Measurements from ENCODE around the gene STK36.

Gene STK36

GRCh38 chr2:218719457-218719856 lies 47.6 kb downstream of the STK36 start:
- no peak for DNase-seq

DNA sequence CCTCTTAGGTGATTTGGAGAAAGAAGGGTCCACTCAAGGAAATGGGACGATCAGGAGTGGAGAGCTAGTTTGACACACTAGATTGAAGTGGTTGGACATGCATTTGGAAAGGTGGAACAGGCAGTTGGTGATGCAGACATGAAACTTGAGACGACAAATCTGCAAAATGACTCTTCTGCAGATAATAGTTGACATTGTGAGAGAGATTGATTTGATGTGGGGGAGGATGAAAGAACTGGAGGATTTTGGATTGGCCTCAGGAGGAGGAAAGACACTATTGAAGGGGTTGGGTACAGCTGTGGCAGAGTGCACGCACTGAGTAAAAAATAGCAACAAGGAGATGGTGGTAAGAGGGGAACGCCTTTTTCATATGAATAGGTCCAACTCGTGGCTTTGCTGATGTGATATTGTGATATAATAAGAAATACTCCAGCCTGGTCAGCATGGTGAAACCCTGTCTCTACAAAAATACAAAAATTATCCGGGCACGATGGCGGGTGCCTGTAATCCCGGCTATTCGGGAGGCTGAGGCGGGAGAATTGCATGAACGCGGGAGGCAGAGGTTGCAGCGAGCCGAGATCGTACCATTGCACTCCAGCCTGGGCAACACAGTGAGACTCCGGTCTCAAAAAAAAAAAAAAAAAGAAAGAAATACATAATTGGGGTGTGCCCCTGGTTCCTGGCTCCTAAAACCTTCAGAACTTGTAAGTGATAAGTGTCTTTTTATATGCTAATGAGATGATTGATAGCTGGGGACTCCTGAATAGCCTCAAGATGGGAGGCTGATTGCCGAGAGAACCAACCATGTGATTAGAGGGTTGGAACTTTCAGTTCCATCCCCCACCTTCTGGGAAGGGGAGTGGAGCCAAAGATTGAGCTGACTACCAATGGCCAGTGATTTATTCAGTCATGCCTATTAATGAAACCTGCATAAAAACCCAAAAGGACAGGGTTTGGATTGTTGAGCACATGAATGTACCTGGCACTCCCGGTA lies 48.5 kb downstream of the STK36 start:
- DNase-seq = no peak

DNA sequence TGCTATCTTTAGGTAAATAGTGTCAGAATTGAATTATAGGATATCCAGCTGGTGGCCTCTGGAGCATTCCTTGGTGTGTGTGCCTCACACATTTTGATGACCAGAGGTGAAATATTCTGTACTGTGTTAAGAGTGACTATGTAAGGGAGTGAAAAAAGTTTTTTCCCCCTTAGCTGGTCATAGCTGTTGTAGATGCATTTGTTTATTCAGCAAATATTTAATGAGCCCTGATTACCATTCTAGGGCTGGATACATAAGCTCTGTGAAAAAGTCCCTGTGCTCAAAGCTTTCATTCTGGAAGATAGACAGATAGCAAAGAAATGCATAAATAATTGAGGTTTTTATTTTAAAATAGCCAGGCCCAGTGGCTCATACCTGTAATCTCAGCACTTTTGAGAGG lies 49.6 kb downstream of the STK36 start:
- no peak for DNase-seq

DNA sequence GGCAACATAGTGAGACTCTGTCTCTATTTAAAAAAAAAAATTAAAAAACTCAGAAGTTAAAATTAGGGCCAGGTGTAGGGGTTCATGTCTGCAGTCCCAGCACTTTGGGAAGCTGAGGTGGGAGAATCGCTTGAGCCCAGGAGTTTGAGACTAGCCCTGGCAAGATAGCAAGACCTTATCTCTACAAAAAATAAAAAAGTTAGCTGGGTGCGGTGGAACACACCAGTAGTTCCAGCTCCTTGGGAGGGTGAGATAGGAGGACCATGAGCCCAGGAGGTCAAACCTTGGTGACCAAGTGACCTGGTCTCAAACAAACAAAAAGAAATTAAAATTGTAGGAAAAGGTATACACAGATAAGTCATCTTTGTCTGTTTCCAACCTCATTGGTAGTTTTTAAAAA lies 50.0 kb downstream of the STK36 start:
- no peak for DNase-seq

DNA sequence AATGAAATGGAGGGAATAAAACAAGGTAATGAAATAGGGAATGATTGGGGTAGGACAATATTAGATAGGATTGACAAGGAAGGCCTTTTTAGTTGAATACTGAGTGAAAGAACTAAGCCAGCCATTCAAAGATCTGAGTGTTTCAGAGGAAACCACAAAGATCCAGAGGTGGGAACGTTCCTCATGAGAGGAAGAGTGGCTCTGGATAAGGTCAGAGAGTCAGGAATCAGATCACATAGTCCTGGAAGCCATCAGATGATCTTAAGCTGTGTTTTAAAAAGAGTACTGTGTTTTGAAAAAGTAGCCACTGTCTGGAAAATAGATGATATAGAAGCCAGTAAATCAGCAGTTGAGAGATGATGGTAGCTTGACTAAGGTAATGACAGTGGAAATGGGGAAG lies 50.5 kb downstream of the STK36 start:
- no peak for DNase-seq

DNA sequence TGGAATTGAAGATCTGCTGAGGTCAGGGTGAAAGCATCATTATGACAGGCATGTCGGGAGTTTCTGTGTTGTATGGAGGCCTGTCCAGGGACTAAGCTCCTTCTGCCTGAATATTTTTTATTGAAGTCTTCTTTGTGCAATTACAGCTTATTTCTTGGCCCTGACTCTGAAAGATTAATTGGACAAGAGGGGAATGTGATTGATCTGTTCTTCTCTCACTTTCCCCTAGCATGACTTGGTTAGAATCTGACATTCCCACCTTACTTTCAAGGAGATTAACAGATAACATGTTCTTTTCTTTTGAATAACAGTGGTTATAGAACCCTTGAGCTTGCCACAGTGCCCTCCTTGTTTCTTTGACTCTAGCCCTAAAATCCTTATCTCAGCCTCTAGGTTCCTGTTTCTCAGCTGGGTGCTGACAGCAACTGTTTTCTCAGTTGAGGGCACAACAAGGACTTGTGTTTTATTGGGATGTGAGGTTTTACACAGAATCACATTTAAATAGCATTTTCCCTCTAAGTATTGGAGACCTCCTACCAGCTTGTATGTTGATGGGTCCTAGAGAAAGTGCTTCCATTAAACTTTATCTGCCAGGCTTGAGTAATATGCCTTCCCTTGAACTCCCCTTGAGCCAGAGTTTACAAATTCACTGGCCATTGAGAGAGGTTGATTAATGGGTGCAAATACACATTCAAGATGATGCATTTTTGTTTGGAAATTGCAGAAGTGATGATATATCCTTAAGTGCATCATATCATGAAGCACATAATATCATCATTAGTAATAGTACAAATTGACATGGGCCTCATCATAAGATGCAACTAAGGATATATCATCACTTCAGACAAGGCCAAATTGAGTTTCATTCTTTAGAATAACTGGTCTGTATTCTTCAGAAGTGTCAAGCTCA lies 51.2 kb downstream of the STK36 start:
- peak in 1 of 14 donors; percentile 19 for DNase-seq

DNA sequence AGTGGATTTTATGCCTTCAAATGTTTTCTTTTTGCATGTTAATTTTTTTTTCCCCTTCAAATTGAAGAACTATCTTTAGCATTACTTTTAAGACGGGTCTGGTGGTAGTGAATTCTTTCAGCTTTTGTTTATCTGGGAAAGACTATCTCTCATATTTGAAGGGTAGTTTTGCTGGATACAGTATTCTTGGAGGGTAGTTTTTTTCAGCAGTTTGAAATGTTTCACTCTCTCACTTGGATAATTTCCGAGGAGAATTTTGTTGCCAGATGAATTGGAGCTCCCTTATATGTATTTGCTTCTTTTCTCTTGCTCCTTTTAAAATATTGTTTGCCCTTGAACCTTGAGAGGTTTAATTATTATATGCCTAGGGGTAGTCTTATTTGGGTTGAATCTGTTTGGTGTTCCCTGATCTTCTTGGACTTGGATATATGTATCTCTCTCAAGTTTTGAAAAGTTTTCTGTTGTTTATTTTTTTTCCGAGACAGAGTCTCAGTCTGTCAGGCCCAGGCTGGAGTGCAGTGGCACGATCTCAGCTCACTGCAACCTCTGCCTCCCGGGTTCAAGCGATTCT lies 54.2 kb downstream of the STK36 start:
- no peak for DNase-seq

DNA sequence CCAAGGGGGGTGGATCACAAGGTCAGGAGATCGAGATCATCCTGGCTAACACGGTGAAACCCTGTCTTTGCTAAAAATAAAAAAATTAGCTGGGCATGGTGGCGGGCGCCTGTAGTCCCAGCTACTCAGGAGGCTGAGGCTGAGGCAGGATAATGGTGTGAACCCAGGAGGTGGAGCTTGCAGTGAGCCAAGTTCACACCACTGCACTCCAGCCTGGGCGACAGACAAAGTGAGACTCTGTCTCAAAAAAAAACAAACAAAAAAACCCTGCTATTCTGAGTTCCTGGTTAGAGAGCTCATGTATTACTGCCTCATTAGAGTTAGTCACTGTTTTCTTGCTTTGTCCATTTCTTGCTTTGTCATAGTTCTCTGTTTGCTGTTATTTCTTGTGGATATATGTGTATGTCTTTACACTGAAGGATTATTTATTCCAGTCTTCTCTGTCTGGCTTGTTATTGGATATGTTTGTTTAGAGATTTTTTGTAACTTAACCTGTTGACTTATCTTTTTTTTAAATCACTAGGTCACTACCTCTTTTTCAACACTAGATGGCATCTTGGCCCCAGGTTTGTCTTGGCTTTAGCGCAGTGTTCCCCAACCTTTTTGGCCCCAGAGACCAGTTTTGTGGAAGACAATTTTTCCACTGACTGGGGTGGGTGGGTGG lies 55.7 kb downstream of the STK36 start:
- DNase-seq = no peak

DNA sequence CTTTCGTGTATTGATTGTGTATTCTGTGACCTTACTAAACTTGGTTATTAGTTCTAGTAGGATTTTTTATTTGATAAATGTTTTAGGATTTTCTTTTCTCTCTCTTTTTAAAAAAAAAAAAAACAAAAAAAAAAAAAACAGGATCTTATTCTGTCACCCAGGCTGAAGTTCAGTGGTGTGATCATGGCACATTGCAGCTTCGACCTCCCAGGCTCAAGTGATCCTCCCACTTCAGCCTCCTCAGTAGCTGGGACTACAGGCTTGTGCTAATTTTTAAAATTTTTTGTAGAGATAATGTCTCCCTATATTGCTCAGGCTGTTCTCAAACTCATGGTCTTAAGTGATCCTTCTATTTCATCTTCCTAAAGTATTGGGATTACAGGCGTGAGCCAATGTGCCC lies 57.8 kb downstream of the STK36 start:
- DNase-seq = no peak

DNA sequence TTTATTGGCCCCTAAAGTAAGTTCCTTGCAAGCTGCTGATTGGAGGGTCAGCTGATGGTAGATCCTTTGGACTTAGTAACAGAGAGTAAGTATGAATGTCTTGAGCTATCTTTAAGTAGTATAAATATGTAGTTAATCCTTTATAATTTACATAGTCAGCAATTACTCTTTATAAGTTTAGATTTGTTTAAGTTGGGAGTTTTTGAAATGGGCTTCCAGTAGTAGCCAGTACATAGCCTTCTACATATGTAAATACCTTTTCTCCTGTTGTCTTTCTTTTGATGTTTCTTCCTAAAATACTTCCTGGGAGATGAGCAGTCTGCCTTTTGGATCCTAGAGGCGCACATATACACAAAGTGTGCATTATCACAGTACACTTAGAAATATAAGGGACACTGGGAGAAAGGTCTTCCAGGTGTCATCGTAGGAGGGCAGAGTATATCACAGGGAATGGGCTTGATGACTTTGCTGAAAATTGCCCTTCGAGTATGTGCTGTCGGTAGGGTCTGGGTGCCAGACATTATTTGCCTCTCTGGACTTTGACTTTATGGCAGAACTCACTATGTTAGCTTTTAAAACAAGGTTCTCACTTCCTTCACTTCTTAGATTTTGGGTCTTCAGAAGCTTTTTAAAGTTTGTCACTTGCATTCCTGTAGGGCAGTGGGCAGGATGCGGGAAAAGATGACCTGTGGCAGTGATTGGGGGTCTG lies 60.3 kb downstream of the STK36 start:
- peak in 1 of 14 donors; percentile 4 for DNase-seq

DNA sequence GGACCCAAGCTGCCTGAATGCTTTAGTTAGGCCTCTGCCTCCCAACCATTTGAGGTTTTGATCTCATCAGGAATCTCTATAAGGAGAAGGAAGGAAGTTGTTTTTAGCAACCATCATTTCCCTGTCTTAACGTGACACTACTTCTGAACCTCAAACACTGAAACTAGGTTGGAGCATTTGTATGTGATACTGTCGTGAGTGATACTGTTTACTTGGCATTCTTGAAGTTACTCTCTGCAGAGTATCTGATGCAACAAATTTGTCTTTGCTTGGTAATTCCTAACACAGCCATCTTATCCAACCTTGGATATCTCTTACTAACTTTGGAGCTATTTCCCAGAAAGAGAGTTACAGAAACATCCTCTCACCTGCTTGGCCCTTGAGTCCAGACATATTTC lies 60.9 kb downstream of the STK36 start:
- no peak for DNase-seq

DNA sequence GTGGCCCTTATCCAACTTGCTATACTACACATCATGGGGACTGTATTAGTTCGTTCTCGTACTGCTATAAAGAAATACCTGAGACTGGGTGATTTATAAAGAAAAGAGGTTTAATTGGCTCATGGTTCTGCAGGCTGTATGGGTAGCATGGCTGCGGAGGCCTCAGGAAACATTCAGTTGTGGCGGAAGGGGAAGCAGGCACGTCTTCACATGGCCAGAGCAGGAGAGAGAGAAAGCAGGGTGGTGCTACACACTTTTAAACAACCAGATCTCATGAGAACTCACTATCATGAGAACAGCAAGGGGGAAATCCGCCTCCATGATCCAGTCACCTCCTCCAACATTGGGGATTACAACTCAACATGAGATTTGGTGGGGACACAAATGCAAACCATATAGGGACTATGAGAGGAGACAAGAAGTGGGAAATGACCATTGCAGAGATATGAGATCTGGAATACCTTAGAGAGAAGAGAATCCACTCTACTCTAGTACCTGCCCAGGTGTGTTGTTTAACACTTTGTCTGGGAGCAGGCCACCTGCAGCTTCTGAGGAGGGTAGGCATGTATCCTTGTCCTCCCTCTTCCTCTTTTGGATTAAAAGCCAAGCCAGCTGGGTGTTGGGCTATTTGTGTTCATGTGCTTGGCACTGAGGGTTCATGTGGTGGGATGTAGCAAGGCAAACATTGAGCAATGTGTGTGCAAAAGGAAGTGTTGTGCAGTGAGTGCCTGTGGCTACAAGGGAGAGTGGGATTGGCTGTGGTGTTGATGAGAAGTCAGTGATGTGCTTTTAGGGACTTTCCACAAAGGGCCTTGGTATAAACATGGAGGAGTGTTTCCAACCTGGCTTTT lies 61.5 kb downstream of the STK36 start:
- peak in 8 of 14 donors; percentile 14 to 53 (median 32) for DNase-seq

DNA sequence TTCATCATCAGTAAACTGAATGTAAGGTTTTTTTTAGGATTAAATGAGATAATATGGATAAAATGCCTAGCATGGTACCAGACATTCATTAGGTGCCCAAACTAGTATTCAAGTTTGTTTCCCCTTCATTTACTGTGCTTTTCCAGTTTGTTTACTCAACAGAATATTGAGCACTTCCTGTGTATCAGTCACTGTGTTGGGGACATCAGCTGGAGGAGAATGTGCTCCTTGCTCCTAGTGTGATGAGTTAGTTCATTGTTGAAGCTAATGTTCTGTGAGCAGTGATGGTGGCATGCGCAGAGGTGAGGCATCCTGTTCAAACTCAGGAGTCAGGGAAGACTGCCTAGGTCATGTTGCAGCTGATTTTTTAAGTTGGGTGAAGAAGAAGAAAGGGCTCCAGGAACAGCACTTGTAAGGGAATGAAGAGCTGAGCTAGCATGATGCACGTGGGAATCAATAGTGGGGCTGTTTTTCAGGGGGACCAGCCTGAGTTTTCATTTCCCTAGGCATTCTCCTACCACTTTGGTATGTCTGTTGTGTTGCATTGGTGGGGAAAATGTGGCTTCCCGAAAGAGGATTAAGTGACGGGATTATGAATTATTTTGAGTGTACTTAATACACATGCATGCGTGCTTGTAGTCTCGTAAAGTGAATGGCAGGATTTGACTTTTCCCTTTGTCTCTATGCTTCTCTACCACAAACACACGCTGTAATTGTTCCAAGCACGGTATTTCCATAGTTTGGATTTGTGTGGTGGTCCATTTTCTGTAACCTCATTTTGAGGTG lies 62.5 kb downstream of the STK36 start:
- no peak for DNase-seq

DNA sequence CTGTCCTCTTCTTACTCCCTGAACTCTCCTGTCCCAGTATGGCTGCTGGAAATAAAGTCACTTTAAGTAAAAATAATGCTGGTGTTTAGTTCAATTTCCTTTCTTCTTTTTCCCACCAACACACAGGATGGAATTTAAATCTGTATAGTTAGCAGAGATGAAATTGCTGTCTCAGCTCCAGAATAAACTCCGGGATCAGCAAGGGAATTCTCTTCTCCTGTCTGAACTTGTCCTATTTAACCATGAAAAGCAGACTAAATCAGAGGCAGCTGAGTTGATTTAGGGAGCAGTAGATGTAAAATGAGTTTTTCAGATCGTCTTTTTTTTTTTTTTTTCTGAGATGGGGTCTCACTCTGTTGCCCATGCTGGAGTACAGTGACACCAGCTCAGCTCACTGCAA lies 64.6 kb downstream of the STK36 start:
- DNase-seq = no peak

- no peak for DNase-seq
These were observed 71.2 kb downstream of the STK36 start for GRCh38 chr2:218743068-218743467.

GRCh38 chr2:218744615-218745014 lies 72.7 kb downstream of the STK36 start:
- DNase-seq = no peak

GRCh38 chr2:218745160-218745558 lies 73.3 kb downstream of the STK36 start:
- DNase-seq = peak in 1 of 14 donors; percentile 51

- peak in 13 of 14 donors; percentile 40 to 93 (median 81) for DNase-seq
These were observed 73.9 kb downstream of the STK36 start for GRCh38 chr2:218745559-218746469.

DNA sequence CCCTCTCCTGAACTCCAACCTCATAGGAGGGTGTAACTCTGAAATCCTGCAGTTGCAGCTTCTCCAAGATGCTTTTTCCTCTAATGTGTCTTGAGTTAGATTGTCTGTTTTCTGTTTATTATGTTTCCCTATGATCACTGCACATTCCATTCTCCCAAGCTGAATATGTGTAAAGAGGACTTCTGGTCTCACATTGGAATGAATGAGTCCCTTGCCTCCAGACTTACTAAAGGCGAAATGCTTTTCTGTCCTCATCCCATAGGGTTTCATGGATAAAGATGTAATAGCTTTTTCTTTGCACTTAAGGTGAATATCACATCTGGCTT lies 74.5 kb downstream of the STK36 start:
- peak in 1 of 14 donors; percentile 35 for DNase-seq
